HFFc6 (cell line): ENCODE results near the gene PSMA2. TPM values are rescaled to one million over a fixed set of nuclear protein-coding genes. Genes with fewer than 3 reads are reported as not detected.
A peak's percentile ranks its signal among the peaks of the same experiment; 100 is the strongest.

ENCODE experiments used
- DNase-seq: peaks from one replicate; pipeline ENCODE4 v3.0.0-alpha.2; 2018
- H3K27ac Mint-ChIP-seq: 2 replicates; pipeline ENCODE4 v1.8.0; 2020; ENCODE audit warnings: mild to moderate bottlenecking, mixed read lengths
- H3K27me3 Mint-ChIP-seq: 2 replicates; pipeline ENCODE4 v1.8.0; 2021; ENCODE audit warnings: mild to moderate bottlenecking, moderate library complexity, mixed read lengths; ENCODE audit not compliant: insufficient read depth
- H3K36me3 Mint-ChIP-seq: 2 replicates; pipeline ENCODE4 v1.8.0; 2021; ENCODE audit warnings: low read depth, mixed read lengths
- H3K4me1 Mint-ChIP-seq: 2 replicates; pipeline ENCODE4 v1.8.0; 2020; ENCODE audit warnings: low read depth, mixed read lengths
- H3K4me3 Mint-ChIP-seq: 2 replicates; pipeline ENCODE4 v1.8.0; 2020; ENCODE audit warnings: mild to moderate bottlenecking, moderate library complexity, mixed read lengths
- H3K9me3 Mint-ChIP-seq: 2 replicates; pipeline ENCODE4 v1.8.0; 2020; ENCODE audit warnings: mild to moderate bottlenecking, mixed read lengths
- CTCF ChIP-seq: fragments of 200-600 bp; sonication (generic); IDR thresholded peaks from 2 replicates; pipeline ENCODE4 v1.5.0; 2021; ENCODE audit warnings: antibody characterized with exemption, mild to moderate bottlenecking
- total RNA-seq, 6 experiments: library from RNA; stranded (reverse); fragmentation: NEBNext Ultra II Directional; extraction: Animal tissue kit (Norgen Biotek cat#: 25700); gene quantifications; 2 replicates in 1 of 6; 3 replicates in 5 of 6; pipeline ENCODE4 v1.2.3, GENCODE V29; 2021

The PSMA2 gene
- total RNA-seq, 6 experiments from 2014 or later = 105 to 140 (median 115) TPM

DNA sequence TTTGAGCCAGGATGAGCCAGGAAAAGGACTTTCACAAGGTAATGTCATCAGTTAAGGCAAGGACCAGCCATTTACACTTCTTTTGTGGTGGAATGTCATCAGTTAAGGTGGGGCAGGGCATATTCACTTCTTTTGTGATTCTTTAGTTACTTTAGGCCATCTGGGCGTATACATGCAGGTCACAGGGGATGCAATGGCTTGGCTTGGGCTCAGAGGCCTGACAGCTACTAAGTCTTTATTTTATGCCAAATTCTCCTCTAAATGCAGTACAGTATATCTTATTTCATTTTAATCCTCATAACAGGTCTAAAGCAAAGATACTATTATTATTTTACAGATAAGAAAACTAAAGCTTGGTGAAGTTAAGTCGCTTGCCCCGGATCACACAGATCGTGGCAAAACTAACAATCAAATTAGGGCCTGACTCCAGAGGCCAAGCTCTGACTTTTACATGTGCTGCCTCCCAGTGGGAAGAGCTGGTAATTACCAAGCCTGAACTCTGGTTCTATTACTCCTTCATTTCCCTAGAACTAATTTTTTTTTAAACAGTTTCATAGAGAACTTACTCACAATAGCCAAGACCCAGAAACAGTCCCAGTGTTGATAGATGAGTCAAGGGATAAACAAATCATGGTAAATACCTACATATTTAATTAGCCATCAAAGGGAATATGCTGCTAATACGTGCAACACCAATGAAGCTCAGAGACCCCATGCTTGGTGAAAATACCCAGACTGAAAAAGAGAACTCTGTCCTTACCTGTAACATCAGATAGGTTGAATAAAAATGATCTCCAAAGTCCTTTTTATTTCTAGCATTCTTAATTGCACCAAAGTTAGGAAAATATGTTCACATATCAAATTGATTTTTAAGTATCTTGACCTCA is 55.5 kb downstream of the PSMA2 start:
- Mint-ChIP-seq H3K36me3 (no peaks in the 10 kb centered on the region), H3K27me3 (peaks cover 12% of the 10 kb centered on the region; the same call in 1 of the 2 replicates), H3K4me3 (no peak overlapping the region), H3K9me3 (no peaks in the 10 kb centered on the region), H3K4me1 (no peaks in the 10 kb centered on the region), H3K27ac (no peak overlapping the region)
- TF ChIP-seq CTCF = peak; percentile 89
- DNase-seq = peak; percentile 48

DNA sequence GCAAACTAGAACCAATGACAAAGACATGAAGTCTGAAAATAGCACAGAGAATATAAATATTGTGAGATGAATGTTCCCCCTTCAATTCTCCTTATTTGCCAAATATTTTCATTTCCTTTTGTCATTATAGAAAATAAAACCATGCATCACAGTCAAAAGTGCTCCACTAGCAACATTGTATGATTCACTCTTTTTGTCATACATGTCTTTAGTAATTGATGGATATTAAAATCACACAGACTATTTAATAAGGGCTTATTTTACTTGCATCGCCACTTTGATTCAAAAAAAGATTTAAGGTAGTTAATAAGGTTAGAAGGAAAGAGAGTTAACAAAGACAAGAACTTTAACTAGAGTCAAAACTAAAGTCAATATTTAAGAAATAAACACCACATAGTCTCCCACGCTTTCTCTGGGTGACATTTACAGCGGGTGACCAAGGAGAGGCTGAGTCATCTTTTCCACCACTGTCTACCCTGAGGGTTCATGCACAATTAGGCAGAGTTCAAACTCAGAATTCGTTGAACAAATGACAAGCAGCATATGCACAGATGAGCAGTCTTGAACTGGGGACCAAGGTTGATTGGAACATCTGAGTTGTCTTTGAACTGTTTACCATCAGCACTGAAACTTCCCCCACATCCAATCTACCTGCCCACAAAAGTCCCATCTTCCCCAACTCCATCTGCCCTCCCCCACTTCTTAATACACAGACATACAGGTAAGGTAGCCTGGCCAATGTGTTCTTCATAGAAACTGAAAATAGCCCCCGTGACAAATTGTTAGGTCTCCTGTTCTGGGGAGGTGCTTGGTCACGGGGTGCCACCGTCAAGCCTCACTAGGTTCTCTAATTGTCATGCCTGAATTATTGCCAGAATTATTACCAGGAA is 62.6 kb downstream of the PSMA2 start:
- peak; percentile 22 for DNase-seq
- Mint-ChIP-seq H3K27ac (no peak overlapping the region), H3K27me3 (peaks cover 11% of the 10 kb centered on the region), H3K36me3 (no peaks in the 10 kb centered on the region), H3K4me1 (peaks cover 21% of the 10 kb centered on the region), H3K4me3 (no peak overlapping the region), H3K9me3 (peaks cover 4% of the 10 kb centered on the region)
- no peak for TF ChIP-seq CTCF

GRCh38 chr7:42868480-42868879 is 63.5 kb downstream of the PSMA2 start:
- TF ChIP-seq CTCF = no peak
- Mint-ChIP-seq H3K4me1 (peaks cover 21% of the 10 kb centered on the region), H3K27ac (no peak overlapping the region), H3K9me3 (peaks cover 12% of the 10 kb centered on the region), H3K27me3 (peaks cover 14% of the 10 kb centered on the region), H3K4me3 (no peak overlapping the region), H3K36me3 (no peaks in the 10 kb centered on the region)
- no peak for DNase-seq

Other genes with a start within 250 kb of the PSMA2 start
- 1 to 10 TPM; 4.3 to 8.3 (median 6.8) TPM for gene C7orf25, start 20.1 kb downstream of the PSMA2 start, total RNA-seq
- 10 to 100 TPM; 49.2 to 69.6 (median 58.8) TPM for gene MRPL32, start 202 bp upstream of the PSMA2 start, total RNA-seq
- gene HECW1, start 180.5 kb upstream of the PSMA2 start, total RNA-seq = 1 to 10 TPM; 3.4 to 6.5 (median 5.3) TPM